Measurements from ENCODE around the gene DCAF17. TPM values are rescaled to one million over a fixed set of nuclear protein-coding genes. Genes with fewer than 3 reads are reported as not detected.

DCAF17 gene
- total and polyA plus RNA-seq, 10 donors: 3.0 to 36.5 (median 19.1) TPM

GRCh38 chr2:171393487-171393886 lies 40.5 kb upstream of the DCAF17 start:
- TF ChIP-seq POLR2A (IDR thresholded peaks at IDR 0.05) (no peak), CTCF (IDR thresholded peaks at IDR 0.05 in 8 of 11, conservative IDR thresholded peaks at IDR 0.05 in 3 of 11) (no peak), POLR2AphosphoS5 (IDR thresholded peaks at IDR 0.05) (no peak)
- Histone ChIP-seq H3K9me3 (no peaks in the 10 kb centered on the region), H3K36me3 (no peaks in the 10 kb centered on the region), H3K4me1 (peaks cover 0 to 30% (median 6%) of the 10 kb centered on the region in 6 donors), H3K27ac (no peak overlapping the region), H3K4me3 (no peak overlapping the region), H3K27me3 (replicated peaks in 1 of 7) (no peaks in the 10 kb centered on the region)
- intact Hi-C loops (cut with DNase I; ENCODE audit: low total_unique reads): no loop called here
- DNase-seq: no peak
- 86 to 98% (median 93%) methylated on average over 1 of the region's 1 CpG for WGBS, 5 donors

GRCh38 chr2:171394164-171394740 lies 39.8 kb upstream of the DCAF17 start:
- no peak for TF ChIP-seq CTCF (IDR thresholded peaks at IDR 0.05 in 8 of 11, conservative IDR thresholded peaks at IDR 0.05 in 3 of 11)
- no peak for TF ChIP-seq POLR2AphosphoS5 (IDR thresholded peaks at IDR 0.05)
- TF ChIP-seq POLR2A (IDR thresholded peaks at IDR 0.05): no peak
- WGBS, 5 donors: 36 to 79% (median 52%) methylated on average over 1 of the region's 1 CpG
- intact Hi-C loops (cut with DNase I; ENCODE audit: low total_unique reads): no loop called here
- H3K36me3 ChIP-seq: no peaks in the 10 kb centered on the region
- no peak overlapping the region for H3K27ac ChIP-seq
- H3K4me1 ChIP-seq: peaks cover 0 to 27% (median 5%) of the 10 kb centered on the region in 6 donors
- no peak overlapping the region for H3K4me3 ChIP-seq
- H3K27me3 ChIP-seq (replicated peaks in 1 of 7): no peaks in the 10 kb centered on the region
- no peak for DNase-seq
- H3K9me3 ChIP-seq: no peaks in the 10 kb centered on the region

- intact Hi-C loops (cut with DNase I; ENCODE audit: low total_unique reads): no loop called here
- no peak for DNase-seq
- Histone ChIP-seq H3K9me3 (peaks cover 0 to 18% (median 13%) of the 10 kb centered on the region in 8 donors), H3K4me1 (peaks cover 0 to 11% (median under 1%) of the 10 kb centered on the region in 6 donors), H3K27ac (no peak overlapping the region), H3K36me3 (no peaks in the 10 kb centered on the region), H3K4me3 (no peak overlapping the region), H3K27me3 (replicated peaks in 1 of 7) (no peaks in the 10 kb centered on the region)
- no peak for TF ChIP-seq CTCF (IDR thresholded peaks at IDR 0.05 in 8 of 11, conservative IDR thresholded peaks at IDR 0.05 in 3 of 11)
- TF ChIP-seq POLR2A (IDR thresholded peaks at IDR 0.05): no peak
- no peak for TF ChIP-seq POLR2AphosphoS5 (IDR thresholded peaks at IDR 0.05)
These were observed 34.7 kb upstream of the DCAF17 start for GRCh38 chr2:171399292-171399691.

GRCh38 chr2:171400395-171400794 lies 33.6 kb upstream of the DCAF17 start:
- DNase-seq: no peak
- H3K9me3 ChIP-seq: peaks cover 0 to 18% (median 13%) of the 10 kb centered on the region in 8 donors
- peaks cover 0 to 17% (median 2%) of the 10 kb centered on the region in 6 donors for H3K4me1 ChIP-seq
- H3K4me3 ChIP-seq: no peak overlapping the region
- no peaks in the 10 kb centered on the region for H3K27me3 ChIP-seq (replicated peaks in 1 of 7)
- 65 to 90% (median 76%) methylated on average over 3 of the region's 3 CpGs for WGBS, 5 donors
- TF ChIP-seq POLR2AphosphoS5 (IDR thresholded peaks at IDR 0.05) (no peak), POLR2A (IDR thresholded peaks at IDR 0.05) (no peak), CTCF (IDR thresholded peaks at IDR 0.05 in 8 of 11, conservative IDR thresholded peaks at IDR 0.05 in 3 of 11) (no peak)
- intact Hi-C loops (cut with DNase I; ENCODE audit: low total_unique reads): no loop called here
- H3K36me3 ChIP-seq: no peaks in the 10 kb centered on the region
- no peak overlapping the region for H3K27ac ChIP-seq

Measured in spleen (tissue), 11 donors.